Activated CD4-positive, alpha-beta T cell treated with anti-CD3 and anti-CD28 coated beads for 24 hours (primary cell): ENCODE measurements around the gene ELN.
A peak's percentile ranks its signal among the peaks of the same experiment; 100 is the strongest.

Experiments used
- DNase-seq, 2 donors: peaks; one replicate each; pipeline ENCODE4 v3.0.0-alpha.2; 2020; ENCODE audit warnings: low read depth in 2 of 2

ELN gene

GRCh38 chr7:74059681-74060588 is 32.0 kb downstream of the ELN start:
- no peak for DNase-seq

GRCh38 chr7:74061840-74062539 is 34.0 kb downstream of the ELN start:
- DNase-seq, result peak in 1 of 2 donors; percentile 29

GRCh38 chr7:74063223-74063641 is 35.3 kb downstream of the ELN start:
- DNase-seq, result no peak

DNA sequence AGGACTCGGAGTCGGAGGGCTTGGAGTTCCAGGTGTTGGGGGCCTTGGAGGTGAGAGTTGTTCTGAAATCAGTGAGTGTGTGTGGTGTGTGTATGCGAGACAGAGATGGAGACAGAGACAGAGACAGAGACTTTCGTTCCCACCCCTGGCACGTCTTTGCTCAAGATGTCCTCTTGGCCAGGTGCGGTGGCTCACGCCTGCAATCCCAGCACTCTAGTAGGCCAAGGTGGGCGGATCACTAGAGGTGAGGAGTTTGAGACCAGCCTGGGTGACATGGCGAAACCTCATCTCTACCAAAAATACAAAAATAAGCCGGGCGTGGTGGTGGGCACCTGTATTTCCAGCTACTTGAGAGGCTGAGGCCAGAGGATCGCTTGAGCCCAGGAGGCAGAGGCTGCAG is 35.7 kb downstream of the ELN start:
- no peak for DNase-seq

- no peak for DNase-seq
Observed at GRCh38 chr7:74064696-74065095, 36.7 kb downstream of the ELN start.

- DNase-seq, result no peak
Observed at GRCh38 chr7:74066626-74067025, 38.7 kb downstream of the ELN start.

GRCh38 chr7:74068378-74069085 is 40.6 kb downstream of the ELN start:
- DNase-seq, result no peak

- no peak for DNase-seq
Observed at GRCh38 chr7:74069086-74069541, 41.1 kb downstream of the ELN start.

GRCh38 chr7:74069790-74070618 is 42.0 kb downstream of the ELN start:
- DNase-seq, result no peak

DNA sequence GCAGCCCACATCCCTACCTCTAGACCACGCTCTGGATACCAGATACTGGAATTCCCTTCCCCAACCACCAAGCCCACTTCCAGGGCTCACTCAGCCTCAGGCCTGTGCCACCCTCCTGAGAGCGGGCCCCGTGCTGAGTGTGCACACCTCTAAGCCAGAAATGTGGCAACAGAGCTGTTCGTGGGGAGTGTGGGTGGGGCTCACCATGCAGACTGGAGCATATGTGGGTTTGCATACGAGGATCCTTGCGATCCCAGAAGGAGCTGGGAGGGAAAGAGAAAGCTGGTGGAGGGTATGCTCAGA is 42.6 kb downstream of the ELN start:
- no peak for DNase-seq

DNA sequence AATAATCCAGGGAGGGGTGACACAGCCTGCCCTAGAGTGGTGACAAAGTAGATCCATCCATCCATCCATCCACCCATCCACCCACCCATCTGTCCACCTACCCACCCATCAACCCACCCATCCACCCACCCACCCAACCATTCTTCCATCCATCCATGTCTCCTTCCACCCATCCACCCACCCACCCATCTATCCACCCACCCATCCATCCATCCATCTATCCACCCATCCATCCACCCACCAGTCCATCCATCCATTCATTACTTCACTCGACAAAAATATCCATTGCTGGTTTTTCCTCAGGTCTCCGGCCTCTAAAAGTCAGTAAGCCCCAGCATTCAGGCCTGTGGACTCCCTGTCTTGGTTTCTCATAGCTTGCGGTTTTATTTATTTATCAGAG is 43.1 kb downstream of the ELN start:
- no peak for DNase-seq

- no peak for DNase-seq
Observed at GRCh38 chr7:74074770-74075169, 46.8 kb downstream of the ELN start.

DNA sequence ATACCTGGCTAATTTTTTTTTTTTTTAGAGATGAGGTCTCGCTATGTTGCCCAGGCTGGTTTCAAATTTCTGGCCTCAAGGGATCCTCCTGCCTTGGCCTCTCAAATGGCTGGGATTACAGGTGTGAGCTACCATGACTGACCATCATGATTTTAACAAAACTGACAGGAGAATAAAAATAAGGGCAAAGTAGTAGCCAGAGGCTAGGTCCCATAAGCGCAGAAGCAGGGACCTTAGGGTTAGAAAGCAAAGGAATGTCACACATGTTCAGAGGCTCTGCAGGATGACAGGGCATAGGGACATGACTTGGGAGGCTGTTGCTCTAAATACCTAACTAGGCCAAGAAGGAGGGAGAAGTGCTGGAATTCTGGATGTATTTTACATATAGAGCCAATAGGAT is 50.5 kb downstream of the ELN start:
- DNase-seq, result no peak

- DNase-seq, result no peak
Observed at GRCh38 chr7:74082770-74083116, 54.8 kb downstream of the ELN start.

DNA sequence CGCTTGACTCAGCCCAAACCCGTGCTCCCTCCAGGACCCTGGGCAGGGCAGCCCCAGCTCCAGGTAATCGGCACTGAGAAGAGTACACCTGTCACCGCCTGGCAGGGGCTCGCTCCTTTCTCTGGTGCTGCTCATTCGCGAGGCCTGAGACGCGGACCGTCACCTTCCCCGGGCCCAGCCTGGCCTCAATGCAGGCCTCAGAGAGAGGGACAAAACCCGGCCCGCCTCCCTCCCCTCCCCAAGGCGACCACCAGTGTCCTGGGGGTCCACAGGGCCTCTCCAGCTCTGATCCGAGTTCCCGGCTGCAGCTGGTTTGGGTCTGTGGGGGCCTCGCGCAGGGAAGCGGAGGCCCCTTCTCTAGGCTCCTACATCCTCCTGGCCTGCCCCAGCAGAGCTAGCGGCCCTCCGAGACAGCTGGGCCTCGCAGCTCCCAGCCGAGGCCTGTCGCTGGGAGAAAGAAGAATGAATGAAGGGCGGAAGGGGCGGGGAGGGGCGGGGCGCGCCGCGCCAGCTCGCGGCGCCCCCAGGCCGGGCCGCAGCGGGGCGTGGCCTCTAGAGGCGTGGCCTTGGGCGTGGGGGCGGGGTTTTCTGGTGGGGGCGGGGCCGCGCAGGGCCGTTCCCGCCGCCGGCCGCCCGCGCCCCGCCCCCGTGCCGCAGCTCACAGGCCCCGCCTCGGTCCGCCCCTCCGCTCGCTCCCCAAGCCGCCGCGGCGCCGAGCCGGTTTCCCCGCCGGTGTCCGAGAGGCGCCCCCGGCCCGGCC is 55.3 kb downstream of the ELN start, which contains the start of gene LIMK1:
Gene LIMK1 (plus strand): TSS at position 688 of the 760 bp plus-strand sequence. CDS start 187 bp downstream, outside the sequence.
- peak; percentile 65 to 76 for DNase-seq

DNA sequence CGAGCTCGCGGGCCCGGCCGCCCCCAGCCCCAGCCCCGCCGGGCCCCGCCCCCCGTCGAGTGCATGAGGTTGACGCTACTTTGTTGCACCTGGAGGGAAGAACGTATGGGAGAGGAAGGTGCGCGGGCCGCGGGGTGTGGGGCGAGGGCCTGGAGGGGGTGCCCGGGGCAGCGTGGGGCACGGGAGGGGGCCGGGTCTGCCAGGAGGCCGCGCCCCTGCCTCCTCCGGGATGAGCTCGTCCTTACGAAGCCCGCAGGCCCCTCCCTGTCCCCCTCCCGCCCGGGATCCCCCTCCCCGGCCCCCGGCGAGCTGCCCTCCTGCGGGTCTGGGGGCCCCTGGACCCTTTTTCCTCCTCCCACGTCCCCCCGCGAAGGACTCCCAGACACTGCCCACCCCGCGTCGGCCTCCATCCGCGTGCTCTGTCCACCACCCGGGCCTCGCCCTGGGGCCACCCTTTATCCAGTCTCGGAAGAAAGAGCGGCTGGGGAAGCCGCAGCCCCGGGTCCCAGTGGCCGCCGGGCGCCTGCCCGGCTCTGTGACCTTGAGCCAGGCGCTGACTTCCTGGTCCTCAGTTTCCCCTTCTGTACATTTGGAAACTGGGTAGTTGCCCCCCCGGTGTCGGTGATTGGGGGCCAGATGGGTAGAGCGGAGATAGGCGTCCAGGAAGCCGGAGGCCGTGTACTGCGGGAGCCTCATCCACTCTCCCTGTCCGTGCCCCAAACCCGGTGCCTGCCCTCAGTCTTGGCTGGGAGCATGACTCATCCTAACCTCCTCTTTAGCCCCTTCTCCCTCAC is 56.2 kb downstream of the ELN start:
- no peak for DNase-seq

GRCh38 chr7:74084722-74085578 is 57.0 kb downstream of the ELN start:
- DNase-seq, result no peak

DNA sequence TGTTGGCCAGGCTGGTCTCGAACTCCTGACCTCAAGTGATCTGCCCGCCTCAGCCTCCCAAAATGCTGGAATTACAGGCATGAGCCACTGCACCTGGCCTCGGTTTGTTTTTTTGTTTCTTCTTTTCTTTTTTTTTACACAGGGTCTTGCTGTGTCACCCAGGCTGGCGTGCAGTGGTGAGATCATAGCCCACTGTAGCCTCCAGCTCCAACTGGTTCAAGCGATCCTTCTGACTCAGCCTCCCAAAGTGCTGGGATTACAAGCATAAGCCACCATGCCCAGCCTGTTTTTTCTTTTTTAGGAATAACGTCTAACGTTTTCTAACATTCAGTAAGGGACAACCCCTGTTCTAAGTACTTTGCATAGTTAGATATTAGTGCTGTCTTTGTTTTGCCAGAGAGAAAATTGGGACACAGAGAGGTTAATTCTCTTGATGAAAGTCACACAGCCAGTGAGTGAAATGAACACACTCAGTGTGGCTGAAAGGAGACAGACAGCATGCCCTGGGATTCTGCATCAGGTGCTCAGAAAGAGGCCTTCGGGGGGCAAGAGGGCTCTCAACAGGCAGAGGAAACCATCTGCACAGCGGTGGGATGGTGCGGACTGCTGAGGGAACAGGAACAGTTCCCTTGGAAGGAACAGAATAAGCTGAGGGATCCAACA is 59.9 kb downstream of the ELN start:
- DNase-seq, result no peak
